GM18517 (cell line): ENCODE measurements around the gene RCAN1.
A peak's percentile ranks its signal among the peaks of the same experiment; 100 is the strongest.
"Not testable (repeated sequence)": the region's sequence is repeated elsewhere in the genome, so short reads cannot be mapped to it uniquely, and the experiment has no call there.

ENCODE experiments used
- ATAC-seq: cut with Tn5 transposase; IDR thresholded peaks from one replicate; pipeline ENCODE4 v1.9.1; 2021; ENCODE audit warnings: mild to moderate bottlenecking, moderate library complexity; ENCODE audit not compliant: unreplicated experiment

Gene RCAN1

DNA sequence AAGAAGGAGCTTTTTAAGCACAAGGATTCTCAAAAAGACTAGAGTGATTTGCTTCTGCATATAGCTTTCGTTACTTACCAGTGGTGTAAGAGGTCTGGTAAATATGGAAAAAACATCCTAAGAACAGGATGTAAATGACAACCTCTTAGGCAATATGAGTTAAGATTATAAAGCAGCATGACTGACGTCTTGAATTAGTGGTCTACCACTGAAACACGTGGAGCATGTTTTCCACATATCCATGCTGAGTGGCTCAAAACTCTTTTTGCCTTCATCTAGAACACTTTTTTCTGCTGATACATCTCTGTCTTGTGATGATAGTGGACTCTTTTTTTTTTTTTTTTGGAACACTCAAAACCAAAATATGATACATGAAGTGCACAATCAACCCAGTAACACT is 44.6 kb downstream of the RCAN1 start:
- no peak for ATAC-seq

DNA sequence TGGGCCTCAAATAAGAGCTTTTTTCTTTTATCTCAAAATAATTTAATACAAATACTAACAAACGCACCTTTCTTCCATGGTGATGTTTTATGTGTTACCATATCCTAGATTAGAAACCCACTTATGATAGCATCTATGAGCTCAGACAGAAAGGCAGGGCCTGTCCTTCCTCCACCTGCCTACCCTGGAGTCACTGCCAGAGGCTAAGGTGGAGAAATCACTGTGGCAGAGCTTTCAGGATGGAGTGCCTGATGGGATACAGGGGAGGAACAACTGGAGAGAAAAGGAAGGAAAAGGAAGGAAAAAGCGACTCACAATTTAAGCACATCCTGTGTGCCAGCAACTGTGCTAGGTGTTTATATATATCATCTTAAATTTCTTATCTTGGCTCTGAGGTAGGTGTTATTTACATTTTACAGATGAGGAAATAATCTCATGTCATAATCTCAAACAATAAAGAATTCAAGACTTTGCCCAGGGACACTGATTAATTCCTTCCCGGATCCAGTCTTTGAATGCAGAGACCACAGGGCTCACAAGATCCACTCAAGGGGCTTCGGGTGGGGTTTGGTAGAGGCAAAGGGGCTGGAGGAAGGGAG is 45.4 kb downstream of the RCAN1 start:
- ATAC-seq: no peak

DNA sequence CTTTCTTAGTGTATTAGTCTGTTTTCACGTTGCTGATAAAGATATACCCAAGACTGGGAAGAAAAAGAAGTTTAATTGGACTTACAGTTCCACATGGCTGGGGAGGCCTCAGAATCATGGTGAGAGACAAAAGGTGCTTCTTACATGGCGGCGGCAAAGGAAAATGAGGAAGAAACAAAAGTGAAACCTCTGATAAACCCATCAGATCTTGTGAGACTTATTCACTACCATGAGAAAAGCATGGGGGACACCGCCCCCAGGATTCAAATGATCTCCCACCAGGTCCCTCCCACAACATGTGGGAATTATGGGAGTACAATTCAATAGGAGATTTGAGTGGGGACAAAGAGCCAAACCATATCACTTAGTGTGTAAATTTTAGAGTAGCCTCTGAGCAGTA is 46.1 kb downstream of the RCAN1 start:
- not testable (repeated sequence) for ATAC-seq

DNA sequence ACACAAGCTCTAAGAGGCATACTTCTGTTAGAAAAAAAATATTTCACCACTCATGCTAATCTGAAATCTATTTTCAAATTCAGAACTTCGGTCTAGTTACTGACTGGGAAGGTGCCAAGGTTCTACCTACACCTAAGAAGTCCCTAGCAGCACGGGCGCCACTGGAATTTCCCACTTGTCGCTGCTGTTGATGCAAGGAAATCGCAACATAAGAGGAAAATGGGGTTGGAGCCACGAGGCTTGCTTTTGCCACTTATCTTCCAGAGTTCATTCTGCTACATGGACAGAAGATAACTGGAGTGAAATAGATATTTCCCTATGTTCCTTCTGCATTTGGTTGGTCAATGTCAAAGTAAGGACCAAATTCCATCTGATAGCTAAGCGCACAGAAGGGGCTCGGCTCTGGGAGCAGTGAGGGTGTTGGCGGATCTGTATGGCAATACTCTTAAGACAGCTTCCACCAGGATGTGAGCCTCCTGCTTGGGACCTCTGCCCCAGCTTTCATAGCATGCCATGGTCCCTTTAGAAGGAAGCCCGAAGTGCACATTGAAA is 47.2 kb downstream of the RCAN1 start:
- ATAC-seq: no peak

DNA sequence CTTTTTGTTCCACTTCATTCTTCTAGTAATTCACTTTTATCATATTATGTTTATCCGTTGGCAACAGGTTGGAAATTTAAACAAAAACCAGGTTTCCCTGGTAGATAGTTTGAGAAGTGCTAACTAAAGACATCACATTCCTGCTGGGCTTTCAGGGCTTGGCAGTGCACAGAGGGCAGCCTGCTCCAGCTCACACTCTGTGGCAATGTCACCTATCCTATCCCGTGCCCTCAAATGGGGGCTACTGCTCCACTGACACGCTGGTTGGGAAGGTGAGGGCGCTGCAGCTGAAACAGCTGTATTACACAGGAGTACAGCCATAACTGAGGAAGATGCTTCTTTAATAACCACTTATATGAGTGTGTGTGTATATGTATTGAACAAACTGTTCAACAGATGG is 49.7 kb downstream of the RCAN1 start:
- ATAC-seq: no peak

DNA sequence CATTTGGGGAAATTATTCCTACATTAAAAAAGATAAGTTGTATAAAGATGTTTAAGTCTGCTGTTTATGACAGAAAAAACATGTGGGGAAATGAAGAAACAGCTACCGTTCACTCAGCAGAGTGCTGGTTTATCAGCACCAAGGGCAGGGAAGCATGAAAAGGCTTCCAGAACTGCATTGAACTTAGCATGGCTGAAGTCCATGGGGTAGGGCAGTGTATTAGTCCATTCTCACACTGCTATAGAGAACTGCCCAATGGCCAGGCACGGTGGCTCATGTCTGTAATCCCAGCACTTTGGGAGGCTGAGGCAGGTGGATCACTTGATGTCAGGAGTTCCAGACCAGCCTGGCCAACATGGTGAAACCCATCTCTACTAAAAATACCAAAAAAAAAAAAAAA is 51.5 kb downstream of the RCAN1 start:
- not testable (repeated sequence) for ATAC-seq

DNA sequence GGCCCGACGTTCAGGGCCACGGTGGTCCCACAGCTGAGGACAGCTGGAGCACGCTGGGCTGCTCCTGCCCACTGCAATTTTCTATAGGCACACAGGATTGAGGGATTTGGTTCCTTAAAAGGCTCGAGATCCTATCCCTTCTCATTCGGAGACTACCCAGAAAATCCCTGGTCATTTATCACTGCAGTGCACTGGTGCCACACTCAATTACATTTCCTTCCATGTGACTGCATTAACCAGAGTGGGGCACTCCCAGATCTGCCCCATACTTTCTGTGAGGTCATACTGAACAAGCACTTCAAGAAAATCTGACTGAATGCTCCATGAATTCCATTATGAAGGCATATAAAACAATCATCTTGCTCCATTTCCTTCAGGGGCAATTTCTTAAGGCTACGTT is 53.1 kb downstream of the RCAN1 start:
- ATAC-seq: no peak

DNA sequence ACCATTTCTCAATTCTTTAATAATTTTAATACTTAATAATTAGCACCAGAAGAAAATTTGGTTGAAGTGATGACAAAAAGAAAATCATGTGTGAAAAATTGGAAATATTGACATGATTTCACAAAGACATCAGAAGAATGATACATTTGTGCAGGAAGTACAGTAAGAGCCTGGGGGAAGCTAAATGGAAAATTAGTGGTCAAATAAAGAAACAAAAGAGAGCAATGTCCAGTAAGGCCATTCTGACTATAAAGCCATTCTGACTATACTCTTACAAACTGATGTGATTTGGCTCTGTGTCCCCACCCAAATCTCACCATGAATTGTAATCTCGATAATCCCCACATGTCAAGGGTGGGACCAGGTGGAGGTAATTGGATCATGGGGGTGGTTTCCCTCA is 54.3 kb downstream of the RCAN1 start:
- no peak for ATAC-seq

DNA sequence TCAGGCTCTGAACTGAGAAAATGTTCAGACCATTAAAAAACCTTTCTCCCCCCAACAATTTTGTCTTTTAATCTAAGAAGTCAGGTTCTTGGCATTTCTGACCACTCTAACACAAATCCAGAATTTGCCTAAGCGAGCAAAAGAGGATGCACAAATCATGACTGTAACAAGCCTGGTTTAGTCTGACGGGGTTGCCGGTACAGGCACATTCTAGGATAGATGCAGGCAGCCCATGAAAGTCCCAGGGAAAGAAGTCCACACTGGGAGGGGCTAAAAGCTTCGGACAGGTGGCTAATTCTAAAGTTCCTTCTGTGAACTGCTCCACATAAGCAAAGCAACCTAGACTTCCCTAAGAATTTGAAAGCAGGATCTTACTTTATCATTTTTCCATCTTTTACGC is 54.9 kb downstream of the RCAN1 start:
- no peak for ATAC-seq

DNA sequence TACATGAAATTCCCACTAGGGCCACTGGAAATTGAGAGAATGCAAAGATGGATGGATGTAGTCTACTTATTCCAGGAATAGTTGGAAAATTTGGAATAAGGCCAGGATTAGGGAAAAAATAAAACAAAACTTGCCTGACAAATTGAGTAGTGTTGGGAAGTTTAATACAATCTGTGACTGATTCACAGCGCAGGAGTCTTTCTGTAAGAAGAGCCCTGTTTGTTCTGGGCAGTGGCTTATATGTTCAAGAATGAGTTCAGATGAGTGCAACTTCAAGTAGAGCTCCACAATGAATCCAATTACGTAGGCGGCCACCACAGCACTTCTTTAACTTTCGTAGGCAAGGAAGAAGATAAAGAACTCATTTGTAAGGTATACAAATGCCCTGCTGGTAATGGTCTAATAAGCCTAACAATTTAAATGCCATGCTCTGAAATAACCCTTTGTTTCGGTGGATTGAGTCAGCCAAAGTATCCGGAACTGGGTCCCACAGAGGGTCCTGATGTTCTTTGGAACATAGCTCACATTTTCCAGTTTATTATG is 55.8 kb downstream of the RCAN1 start:
- no peak for ATAC-seq

DNA sequence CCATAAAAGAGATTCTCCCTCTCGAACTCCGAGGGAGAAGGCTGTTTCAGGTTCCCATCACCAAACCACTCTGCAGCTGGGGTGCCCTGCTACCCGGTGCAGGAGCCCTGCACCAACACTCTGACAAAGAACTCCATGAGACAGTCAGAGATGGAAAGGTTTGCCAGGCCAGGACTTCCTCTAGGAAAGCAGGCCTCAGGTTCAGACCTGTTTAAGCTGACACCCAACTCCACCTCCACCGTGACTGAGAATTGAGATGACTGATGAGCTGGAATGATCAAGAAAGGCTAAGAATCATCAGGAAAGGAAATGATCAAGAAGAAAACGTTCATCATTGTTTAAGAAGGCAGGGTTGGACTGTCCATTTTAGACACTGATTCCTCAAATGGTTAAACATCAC is 56.7 kb downstream of the RCAN1 start:
- ATAC-seq: no peak

DNA sequence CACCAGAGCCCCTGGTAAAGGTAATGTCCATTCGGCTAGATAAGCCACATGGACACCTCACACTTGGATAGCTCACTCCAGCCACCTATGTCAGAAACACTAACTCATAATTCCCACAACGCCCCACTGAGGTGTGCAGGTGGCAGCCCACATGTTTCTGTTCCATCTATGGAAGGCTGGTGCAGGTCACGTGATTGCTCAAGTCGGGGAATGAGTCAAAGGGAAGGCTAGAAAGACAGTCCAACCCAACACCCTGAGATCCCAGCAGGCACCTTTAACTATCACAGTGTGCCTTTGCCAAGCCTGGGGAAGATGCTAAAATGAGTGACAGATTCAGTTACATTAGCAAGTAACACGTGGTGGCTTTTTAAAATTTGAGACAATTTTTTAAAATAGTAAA is 57.7 kb downstream of the RCAN1 start:
- ATAC-seq: no peak

DNA sequence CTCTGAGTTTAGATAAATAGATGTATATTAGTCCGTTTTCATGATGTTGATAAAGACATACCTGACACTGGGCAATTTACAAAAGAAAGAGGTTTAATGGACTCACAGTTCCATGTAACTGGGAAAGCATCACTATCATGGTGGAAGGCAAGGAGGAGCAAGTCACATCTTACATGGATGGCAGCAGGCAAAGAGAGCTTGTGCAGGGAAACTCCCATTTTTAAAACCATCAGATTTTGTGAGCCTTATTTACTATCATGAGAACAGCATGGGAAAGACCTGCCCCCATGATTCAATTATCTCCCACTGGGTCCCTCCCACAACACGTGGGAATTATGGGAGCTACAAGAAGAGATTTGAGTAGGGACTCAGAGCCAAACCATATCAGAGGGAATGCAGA is 60.2 kb downstream of the RCAN1 start:
- ATAC-seq: not testable (repeated sequence)

DNA sequence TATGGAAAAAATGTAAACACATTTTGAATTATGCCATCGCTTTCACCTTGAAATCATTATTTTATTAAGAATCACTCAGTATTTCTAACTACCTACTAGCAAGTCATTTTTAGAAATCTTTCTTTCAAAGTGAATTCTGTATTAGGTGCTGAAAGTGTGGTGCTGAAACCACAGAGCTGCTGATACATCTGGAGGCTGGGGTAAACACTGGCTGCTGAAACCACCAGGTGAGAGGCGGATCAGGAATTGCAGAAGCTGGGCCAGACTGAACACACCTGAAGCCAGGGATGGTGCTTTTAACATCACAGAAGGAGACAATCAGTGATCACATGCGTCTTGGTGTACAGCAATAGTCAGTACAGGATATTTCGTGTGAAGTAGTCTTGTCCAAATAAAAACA is 60.7 kb downstream of the RCAN1 start:
- no peak for ATAC-seq

DNA sequence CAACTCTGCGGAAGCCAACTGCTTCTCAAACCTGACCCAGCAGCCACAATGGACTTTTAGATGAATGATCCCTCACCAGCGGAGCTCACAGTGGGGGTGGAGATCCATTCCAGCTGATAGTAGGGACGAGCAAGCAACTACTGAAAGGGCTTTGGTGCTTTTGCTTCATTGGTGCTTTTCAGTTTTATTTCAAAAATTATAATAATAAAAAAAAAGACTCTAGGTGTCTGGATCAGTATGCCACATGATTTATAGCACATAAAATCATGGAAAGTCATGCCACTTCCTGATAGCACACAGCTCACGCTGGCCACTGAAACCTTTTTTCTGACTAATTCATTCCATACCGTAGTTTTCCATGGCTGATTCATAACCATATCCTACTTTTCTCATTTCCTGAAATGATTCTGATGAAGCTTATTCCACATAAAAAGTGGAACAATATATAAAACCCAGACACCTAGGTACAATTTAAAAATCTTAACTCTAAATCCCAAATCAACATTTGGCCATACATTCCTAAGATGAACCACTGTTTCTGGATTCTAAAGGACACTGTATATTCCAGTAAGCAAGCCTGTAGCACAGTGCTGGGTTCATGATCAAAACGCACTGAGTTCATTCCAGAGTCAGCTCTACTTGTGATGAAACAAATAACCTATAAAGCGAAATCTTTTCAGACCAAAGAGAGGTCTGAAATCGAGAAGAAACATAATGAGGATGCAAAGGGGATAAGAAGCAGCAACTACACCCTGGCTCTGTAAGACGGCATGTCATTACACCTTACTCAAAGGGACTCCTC is 61.6 kb downstream of the RCAN1 start:
- ATAC-seq: no peak

DNA sequence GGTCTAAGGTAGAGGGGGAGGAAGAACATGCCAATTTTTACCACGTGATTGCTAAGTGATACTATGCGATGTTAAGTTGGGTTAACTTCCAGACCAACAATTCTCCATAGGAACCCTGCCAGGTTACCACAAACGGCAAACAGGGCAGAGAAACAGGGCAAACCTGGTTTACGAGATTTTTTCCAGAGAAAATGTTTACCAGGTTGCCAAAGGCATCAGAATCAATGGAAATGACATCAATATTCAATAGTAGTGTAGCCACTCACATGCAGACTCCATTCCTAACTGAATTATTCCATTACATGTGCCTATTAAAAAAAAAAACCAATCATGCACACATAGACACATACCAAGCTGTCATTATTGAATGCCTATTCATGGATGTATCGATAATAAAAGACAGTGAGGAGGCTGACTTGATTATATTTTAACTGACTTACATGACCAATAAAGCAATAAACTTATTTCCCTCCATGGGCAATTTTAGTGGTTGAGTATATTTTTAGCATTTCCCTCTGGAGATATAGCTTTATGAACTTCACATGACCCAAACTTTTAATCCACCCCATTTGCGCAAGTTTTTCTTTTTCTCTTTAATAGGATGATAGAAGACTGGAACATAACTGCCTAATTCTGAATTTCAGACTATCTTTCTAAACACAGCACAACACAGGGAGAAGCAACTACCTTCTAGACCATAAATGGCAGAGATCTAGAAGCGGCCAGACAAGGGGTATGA is 62.4 kb downstream of the RCAN1 start:
- ATAC-seq: no peak

DNA sequence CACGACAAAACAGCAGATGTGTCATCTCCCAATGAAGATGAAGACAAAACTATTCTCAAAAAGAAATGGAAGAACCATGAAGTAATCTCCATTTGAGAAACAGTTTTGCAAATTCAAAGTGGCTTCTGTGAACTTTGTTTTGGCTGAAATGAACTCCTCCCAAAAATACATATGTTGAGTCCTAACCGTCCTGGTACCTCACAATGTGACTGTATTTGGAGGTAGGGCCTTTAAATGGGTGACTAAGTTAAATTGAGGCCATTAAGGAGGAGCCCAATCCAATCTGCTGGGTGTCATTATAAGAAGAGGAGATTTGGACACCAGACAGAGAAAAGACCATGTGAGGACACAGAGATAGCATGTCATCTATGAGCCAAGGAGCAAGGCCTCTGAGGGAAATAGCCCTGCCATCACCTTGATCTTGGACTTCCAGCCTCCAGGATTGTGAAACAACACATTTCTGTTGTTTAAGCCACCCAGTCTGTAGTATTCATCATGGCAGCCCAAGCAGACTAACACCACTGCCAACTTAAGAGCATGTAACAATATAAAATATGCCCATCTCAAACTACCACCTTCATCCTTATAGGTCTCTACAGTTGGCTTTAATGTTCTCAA is 64.6 kb downstream of the RCAN1 start:
- ATAC-seq: no peak

DNA sequence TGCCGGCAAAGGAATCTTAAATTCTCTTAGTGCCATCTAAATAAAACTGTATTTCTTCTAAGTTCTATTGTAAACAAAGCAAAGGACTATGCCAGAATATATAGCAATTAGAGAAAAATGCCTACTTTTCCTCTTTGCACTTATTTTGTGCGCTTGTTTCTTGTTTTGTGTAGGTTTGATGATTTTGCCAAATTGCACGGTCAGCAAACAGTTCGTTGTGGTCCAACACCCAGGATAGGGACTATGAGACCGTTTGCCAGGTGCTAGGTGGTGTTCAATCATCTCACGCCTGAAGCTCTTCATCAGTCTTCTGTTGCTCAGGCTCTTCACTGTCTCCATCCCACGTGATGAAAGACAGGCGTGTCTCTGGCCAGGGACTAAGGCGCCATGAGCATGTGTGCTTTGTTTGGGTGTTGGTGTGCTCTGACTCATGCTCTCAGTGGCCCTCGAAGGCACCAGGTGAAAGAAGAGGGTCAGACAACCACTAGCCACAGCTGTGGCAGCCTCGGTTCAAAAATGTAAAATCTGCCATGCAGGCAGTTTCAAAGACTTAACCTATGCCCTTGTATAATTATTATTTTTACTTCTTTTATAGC is 66.0 kb downstream of the RCAN1 start:
- no peak for ATAC-seq

DNA sequence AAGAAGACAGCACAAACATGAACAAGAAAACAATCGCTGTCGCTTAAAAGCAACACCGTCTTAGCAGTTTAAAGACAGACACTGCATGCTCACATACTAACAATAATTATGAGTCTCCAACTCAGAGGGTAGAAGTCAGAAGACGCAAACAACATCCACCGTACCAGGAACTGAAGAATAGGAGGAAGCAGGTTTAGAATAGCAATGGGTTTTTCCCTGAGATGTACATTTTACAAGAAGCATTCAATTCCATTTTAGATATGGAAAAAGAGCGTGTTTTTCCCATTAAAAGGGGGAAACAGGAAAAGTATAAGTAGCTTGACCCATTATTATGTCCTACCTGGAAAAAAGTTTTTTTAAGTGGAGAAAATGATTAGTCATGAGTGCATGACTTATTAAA is 68.4 kb downstream of the RCAN1 start:
- no peak for ATAC-seq

DNA sequence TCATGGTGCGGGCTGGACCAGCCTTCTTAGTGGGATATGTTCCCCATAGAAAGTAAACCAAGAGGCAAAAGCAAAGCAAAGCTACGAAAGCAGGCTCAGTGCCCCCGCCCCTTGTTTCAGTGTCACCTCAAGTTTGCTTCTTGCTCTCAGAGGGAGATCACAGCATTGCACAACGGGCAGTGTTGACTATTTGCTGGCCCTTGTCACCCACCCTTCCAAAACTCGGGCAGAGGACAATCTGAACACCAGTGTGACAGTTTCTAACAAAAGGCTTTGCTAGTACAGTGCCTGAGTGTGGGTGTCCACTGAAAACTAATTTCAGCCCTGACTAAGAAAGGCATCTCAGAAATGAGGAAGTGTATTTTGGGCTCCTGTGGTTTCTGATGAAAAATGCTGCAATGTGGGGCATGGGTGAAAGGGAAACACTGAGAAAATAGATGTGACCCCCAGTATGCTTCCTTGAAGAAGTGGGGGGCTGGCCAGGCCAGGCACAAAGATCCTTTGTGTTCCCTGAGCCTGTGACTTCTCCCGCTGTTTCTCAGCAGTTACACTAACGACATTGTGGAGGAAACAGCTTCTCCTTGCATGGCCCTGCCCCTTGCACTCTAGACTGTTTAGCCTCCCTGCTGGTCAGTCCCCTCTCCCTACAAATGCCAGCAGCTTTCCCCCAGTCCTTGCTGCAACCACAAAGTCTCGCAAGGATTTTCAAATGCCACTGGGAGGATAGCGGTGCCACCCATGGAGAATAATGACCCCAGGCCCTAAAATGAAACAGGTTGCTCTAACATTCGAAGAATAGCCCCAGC is 69.6 kb downstream of the RCAN1 start:
- ATAC-seq: peak; percentile 92
